Measurements from ENCODE around the gene SIX5.

SIX5 gene

GRCh38 chr19:45817725-45818301 is 48.8 kb upstream of the SIX5 start:
- TF ChIP-seq ZNF513 (tag by site-specific recombination; IDR thresholded peaks at IDR 0.05) (no peak), SETDB1 (IDR thresholded peaks at IDR 0.05; ENCODE audit: insufficient read length, low read length) (no peak), ZFHX2 (tag by site-specific recombination; conservative IDR thresholded peaks at IDR 0.05) (peak; percentile 66), GLIS1 (tag by site-specific recombination; IDR thresholded peaks at IDR 0.05) (peak; percentile 29; the same call in 1 of the 2 replicates), EGR2 (tag by site-specific recombination; IDR thresholded peaks at IDR 0.05; ENCODE audit: low read depth) (peak; percentile 39; the same call in 1 of the 2 replicates), GLIS2 (tag by site-specific recombination; IDR thresholded peaks at IDR 0.05) (0 out of 2 replicates have a peak, but pooled peaks have one; percentile 17), REST (tag by site-specific recombination; IDR thresholded peaks at IDR 0.05) (0 out of 2 replicates have a peak, but pooled peaks have one; percentile 52), ZBTB1 (tag by site-specific recombination; IDR thresholded peaks at IDR 0.05) (no peak), ZIC2 (tag by site-specific recombination; IDR thresholded peaks at IDR 0.05) (peak; percentile 61; the same call in 1 of the 2 replicates), ZNF354C (tag by site-specific recombination; IDR thresholded peaks at IDR 0.05; ENCODE audit: borderline replicate concordance, low read depth) (no peak), ZNF324 (tag by site-specific recombination; IDR thresholded peaks at IDR 0.05) (no peak)
- TF ChIP-seq, protein P1, sequence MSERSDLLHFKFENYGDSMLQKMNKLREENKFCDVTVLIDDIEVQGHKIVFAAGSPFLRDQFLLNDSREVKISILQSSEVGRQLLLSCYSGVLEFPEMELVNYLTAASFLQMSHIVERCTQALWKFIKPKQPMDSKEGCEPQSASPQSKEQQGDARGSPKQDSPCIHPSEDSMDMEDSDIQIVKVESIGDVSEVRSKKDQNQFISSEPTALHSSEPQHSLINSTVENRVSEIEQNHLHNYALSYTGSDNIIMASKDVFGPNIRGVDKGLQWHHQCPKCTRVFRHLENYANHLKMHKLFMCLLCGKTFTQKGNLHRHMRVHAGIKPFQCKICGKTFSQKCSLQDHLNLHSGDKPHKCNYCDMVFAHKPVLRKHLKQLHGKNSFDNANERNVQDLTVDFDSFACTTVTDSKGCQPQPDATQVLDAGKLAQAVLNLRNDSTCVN (tag by site-specific recombination; optimal IDR thresholded peaks at IDR 0.05) = peak; percentile 5
- peaks cover 0 to 40% of the 10 kb centered on the region in 2 experiments; a peak in 2 of 3 replicates for H3K36me3 ChIP-seq (ENCODE audit: control insufficient read depth in 2 of 2, insufficient read depth in 1 of 2, low read length in 2 of 2)
- POLR2A ChIA-PET = interaction anchor here (1.1 to 1.6 kb wide), 7 partner anchors 8 to 125 kb away, joined by 3 to 7 read pairs (median 3); partner anchors contain the start of genes QPCTL and SYMPK
- peaks cover 4% of the 10 kb centered on the region; the same call in 1 of the 2 replicates for H3K4me1 ChIP-seq (ENCODE audit: control insufficient read depth, insufficient read depth, low read length)
- no peaks in the 10 kb centered on the region for H3K9me3 ChIP-seq (ENCODE audit: control insufficient read depth, insufficient read depth, low read depth, low read length)
- CTCF ChIA-PET = interaction anchor here (0.5 to 3.4 kb wide), 29 partner anchors 9 to 1020 kb away, joined by 3 to 80 read pairs (median 7); partner anchors contain the start of genes CCDC61, DMPK, DMWD and FOXA3
- no peak overlapping the region for H3K4me3 ChIP-seq (ENCODE audit: low read depth, low read length)
- peak overlapping the region; percentile 56 for H3K27ac ChIP-seq (ENCODE audit: extremely low read depth, low read depth, low read length)

DNA sequence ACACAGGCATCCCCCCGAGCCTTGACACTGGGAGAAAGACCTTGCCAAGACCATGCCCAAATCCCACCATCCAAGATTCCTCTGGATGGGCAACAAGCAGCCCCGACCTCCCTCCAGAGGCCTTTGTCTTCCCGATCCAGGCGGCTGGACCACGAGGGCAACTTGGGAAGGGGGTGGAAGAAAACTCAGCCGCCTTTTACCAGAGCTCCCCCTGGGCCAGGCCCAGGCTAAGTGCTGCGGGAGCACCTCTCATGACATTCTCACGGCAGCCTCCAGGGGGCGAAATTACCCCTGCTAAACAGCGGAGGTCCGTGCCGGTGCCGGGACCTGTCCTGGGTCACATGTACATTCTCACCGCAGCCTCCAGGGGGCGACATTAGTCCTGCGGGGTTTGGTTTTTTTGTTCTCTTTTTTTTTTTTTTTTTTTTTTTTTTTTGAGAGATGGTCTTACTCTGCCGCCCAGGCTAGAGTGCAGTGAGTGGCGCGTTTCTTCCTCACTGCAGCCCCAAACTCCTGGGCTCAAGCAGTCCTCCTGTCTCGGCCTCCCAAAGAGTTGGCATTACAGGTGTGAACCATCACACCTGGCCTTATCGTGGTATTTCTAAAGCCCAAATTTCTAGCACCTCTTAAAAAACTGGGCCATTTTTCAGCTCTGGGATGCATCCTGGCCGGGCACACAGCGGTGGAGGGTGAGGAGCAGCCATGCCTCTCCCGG is 48.1 kb upstream of the SIX5 start:
- POLR2A ChIA-PET = interaction anchor here (0.6 to 1.6 kb wide), 11 partner anchors 8 to 202 kb away, joined by 3 to 7 read pairs (median 3); partner anchors contain the start of genes CCDC61, QPCTL and SYMPK
- peak; percentile 86 for TF ChIP-seq ZNF223 (tag by site-specific recombination; IDR thresholded peaks at IDR 0.05)
- TF ChIP-seq ZEB2 (tag by site-specific recombination; IDR thresholded peaks at IDR 0.05) = peak; percentile 46; the same call in 1 of the 2 replicates
- TF ChIP-seq GLIS1 (tag by site-specific recombination; IDR thresholded peaks at IDR 0.05) = peak; percentile 11; the same call in 1 of the 2 replicates
- TF ChIP-seq PRDM10 (tag by site-specific recombination; IDR thresholded peaks at IDR 0.05) = peak; percentile 93
- TF ChIP-seq, protein P2, sequence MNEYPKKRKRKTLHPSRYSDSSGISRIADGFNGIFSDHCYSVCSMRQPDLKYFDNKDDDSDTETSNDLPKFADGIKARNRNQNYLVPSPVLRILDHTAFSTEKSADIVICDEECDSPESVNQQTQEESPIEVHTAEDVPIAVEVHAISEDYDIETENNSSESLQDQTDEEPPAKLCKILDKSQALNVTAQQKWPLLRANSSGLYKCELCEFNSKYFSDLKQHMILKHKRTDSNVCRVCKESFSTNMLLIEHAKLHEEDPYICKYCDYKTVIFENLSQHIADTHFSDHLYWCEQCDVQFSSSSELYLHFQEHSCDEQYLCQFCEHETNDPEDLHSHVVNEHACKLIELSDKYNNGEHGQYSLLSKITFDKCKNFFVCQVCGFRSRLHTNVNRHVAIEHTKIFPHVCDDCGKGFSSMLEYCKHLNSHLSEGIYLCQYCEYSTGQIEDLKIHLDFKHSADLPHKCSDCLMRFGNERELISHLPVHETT (tag by site-specific recombination; IDR thresholded peaks at IDR 0.05) = no peak
- peak; percentile 71 for TF ChIP-seq ZNF660 (tag by site-specific recombination; IDR thresholded peaks at IDR 0.05)

More for the DNA sequence above, 48.1 kb upstream of the SIX5 start:
- Histone ChIP-seq H3K4me3 (ENCODE audit: low read depth, low read length) (no peak overlapping the region), H3K9me3 (ENCODE audit: control insufficient read depth, insufficient read depth, low read depth, low read length) (no peaks in the 10 kb centered on the region), H3K4me1 (ENCODE audit: control insufficient read depth, insufficient read depth, low read length) (peaks cover 4% of the 10 kb centered on the region; the same call in 1 of the 2 replicates), H3K27ac (ENCODE audit: extremely low read depth, low read depth, low read length) (peak overlapping the region; percentile 56), H3K36me3 (ENCODE audit: control insufficient read depth in 2 of 2, insufficient read depth in 1 of 2, low read length in 2 of 2) (peaks cover 0 to 35% of the 10 kb centered on the region in 2 experiments; a peak in 2 of 3 replicates)
- CTCF ChIA-PET = interaction anchor here (0.5 to 3.4 kb wide), 68 partner anchors 9 to 1194 kb away, joined by 3 to 80 read pairs (median 4); partner anchors contain the start of genes CCDC61, DMPK, DMWD and FOXA3
